HEK293T (cell line): ENCODE data around the gene AADACL4.

Source experiments
- CTCF ChIA-PET: fragments of 350-600 bp; formaldehyde crosslinking; extraction: SDS; loops from one replicate; lab custom pipeline; 2021; ENCODE audit warnings: antibody characterized with exemption, inconsistent platforms; lab: Yijun Ruan, JAX
- POLR2A ChIA-PET: fragments of 350-600 bp; formaldehyde crosslinking; extraction: SDS; loops from one replicate; lab custom pipeline; 2020; ENCODE audit warnings: antibody characterized with exemption, inconsistent platforms; lab: Yijun Ruan, JAX
- DNase-seq: peaks from one replicate; pipeline ENCODE4 v3.0.0; 2012; ENCODE audit warnings: mixed read lengths; ENCODE audit errors: extremely low spot score
- ARNT ChIP-seq: fragments of 450-650 bp; IDR thresholded peaks from 2 replicates; pipeline ENCODE4 v1.6.1; 2017; ENCODE audit warnings: mild to moderate bottlenecking
- BHLHE40 ChIP-seq: fragments of 450-650 bp; IDR thresholded peaks from 2 replicates; pipeline ENCODE4 v1.6.1; 2016; ENCODE audit warnings: mild to moderate bottlenecking, moderate library complexity, borderline replicate concordance
- CTBP1 ChIP-seq: fragments of 450-650 bp; IDR thresholded peaks from 2 replicates; pipeline ENCODE4 v1.6.1; 2016; ENCODE audit warnings: borderline replicate concordance
- ELF4 ChIP-seq: fragments of 450-650 bp; IDR thresholded peaks from 2 replicates; pipeline ENCODE4 v1.6.1; 2017; ENCODE audit warnings: antibody characterized with exemption
- FOXA1 ChIP-seq: fragments of 450-650 bp; IDR thresholded peaks from 2 replicates; pipeline ENCODE4 v1.6.1; 2016; ENCODE audit warnings: mild to moderate bottlenecking
- FOXK2 ChIP-seq: fragments of 450-650 bp; IDR thresholded peaks from 2 replicates; pipeline ENCODE4 v1.6.1; 2016; ENCODE audit warnings: mild to moderate bottlenecking
- FOXM1 ChIP-seq: fragments of 450-650 bp; IDR thresholded peaks from 2 replicates; pipeline ENCODE4 v1.6.1; 2017; ENCODE audit warnings: mild to moderate bottlenecking, borderline replicate concordance
- HDGF ChIP-seq: fragments of 450-650 bp; IDR thresholded peaks from 2 replicates; pipeline ENCODE4 v1.6.1; 2017; ENCODE audit warnings: antibody characterized with exemption, borderline replicate concordance
- L3MBTL2 ChIP-seq: fragments of 450-650 bp; conservative IDR thresholded peaks from 2 replicates; pipeline ENCODE4 v1.6.1; 2016; ENCODE audit warnings: mild to moderate bottlenecking
- LEF1 ChIP-seq: fragments of 450-650 bp; IDR thresholded peaks from 2 replicates; pipeline ENCODE4 v1.6.1; 2017; ENCODE audit warnings: mild to moderate bottlenecking, borderline replicate concordance
- NFRKB ChIP-seq: fragments of 450-650 bp; IDR thresholded peaks from 2 replicates; pipeline ENCODE4 v1.6.1; 2016; ENCODE audit warnings: mild to moderate bottlenecking, moderate library complexity
- SP1 ChIP-seq: fragments of 450-650 bp; IDR thresholded peaks from 2 replicates; pipeline ENCODE4 v1.6.1; 2017
- SUZ12 ChIP-seq: fragments of 450-650 bp; IDR thresholded peaks from 2 replicates; pipeline ENCODE4 v1.6.1; 2016; ENCODE audit warnings: mild to moderate bottlenecking
- TARDBP ChIP-seq: fragments of 450-650 bp; IDR thresholded peaks from 2 replicates; pipeline ENCODE4 v1.6.1; 2016
- ZNF384 ChIP-seq: fragments of 450-650 bp; IDR thresholded peaks from 2 replicates; pipeline ENCODE4 v1.6.1; 2016
- TF ChIP-seq, protein P1 (sequence below): fragments of 450-650 bp; IDR thresholded peaks from 2 replicates; pipeline ENCODE4 v1.6.1; 2016

The AADACL4 gene

DNA sequence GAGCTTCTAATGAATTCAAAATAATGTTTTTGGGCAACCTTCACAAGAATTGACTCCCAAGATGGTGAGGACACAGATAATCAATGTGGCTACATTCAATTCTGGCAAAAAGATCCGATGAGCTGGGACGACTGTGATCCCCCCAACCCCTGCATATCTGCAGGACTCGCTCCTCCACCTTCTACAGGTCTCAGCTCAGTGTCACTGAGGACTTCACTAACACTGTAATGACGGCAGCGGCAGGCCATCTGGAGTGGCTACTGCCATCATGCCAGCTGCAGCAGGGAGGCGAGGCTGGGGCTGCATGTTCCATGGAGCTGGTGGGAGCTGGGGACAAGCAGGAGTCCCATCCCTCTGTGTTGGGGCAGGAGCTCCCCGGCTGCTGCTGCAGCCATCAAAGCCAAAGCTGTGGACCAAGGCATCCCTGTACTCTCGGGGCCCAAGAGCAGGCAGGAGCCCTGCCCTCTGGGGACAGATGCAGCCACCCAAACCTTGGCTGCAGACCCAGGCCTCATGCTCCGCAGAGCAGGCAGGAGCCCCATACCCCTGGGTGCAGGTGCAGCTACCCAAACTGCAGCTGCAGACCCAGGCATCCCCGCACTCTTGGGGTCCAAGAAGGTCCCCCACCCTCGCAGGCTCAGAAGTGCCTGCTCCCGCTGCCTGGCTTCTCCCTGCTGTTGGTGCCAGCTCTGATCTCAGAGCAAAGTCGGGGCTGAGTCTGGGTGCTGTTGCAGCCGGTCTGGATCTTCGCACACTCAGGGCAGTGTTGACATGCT is 13.7 kb upstream of the AADACL4 start:
- TF ChIP-seq ZNF384 (no peak), ELF4 (no peak)
- ChIA-PET CTCF (interaction anchor here (1.4 kb wide), 1 partner anchor 29 kb away, joined by 4 read pairs; no protein-coding TSS in a partner anchor), POLR2A (interaction anchor here (0.9 to 1.2 kb wide), 2 partner anchors 11 to 12 kb away, joined by 4 to 5 read pairs; partner anchors contain the start of gene DHRS3)
- DNase-seq, result no peak

DNA sequence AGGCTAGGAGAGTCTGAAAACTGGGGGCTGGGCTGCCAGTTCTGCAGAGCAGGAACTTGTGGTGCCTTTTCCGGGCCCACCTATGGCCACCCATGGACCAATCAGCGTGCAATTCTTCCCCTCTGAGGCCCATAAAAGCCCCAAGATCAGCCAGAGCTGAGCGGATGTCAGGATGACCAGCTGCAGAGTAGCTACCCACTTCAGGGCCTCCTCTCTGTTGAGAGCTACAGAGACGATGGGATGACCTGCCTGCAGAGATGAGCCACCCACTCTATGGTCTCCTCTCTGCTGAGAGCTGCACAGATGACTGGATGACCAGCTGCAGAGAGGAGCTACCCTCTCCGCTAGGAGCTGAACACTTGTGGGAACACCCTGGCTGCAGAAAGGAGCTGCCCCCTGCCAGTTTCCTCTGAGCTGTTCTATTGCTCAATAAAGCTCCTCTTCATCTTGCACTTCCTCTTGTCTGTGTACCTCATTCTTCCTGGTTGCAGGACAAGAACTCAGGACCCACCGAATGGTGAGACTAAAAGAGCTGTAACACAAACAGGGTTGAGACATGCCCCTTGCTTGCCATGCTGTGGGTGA is 12.8 kb upstream of the AADACL4 start:
- TF ChIP-seq FOXM1, result no peak
- no peak for TF ChIP-seq CTBP1
- no peak for TF ChIP-seq HDGF
- no peak for TF ChIP-seq ARNT
- TF ChIP-seq LEF1, result no peak
- TF ChIP-seq FOXA1, result no peak
- TF ChIP-seq SP1, result no peak
- TF ChIP-seq ZNF384, result no peak
- TF ChIP-seq BHLHE40, result no peak
- TF ChIP-seq TARDBP, result no peak
- TF ChIP-seq NFRKB, result no peak
- TF ChIP-seq L3MBTL2, result no peak
- no peak for TF ChIP-seq ELF4
- TF ChIP-seq, protein P1, sequence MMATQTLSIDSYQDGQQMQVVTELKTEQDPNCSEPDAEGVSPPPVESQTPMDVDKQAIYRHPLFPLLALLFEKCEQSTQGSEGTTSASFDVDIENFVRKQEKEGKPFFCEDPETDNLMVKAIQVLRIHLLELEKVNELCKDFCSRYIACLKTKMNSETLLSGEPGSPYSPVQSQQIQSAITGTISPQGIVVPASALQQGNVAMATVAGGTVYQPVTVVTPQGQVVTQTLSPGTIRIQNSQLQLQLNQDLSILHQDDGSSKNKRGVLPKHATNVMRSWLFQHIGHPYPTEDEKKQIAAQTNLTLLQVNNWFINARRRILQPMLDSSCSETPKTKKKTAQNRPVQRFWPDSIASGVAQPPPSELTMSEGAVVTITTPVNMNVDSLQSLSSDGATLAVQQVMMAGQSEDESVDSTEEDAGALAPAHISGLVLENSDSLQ, result no peak
- no peak for TF ChIP-seq SUZ12
- no peak for TF ChIP-seq FOXK2
- POLR2A ChIA-PET, result interaction anchor here (0.8 to 0.9 kb wide), 2 partner anchors 12 to 722 kb away, joined by 3 to 5 read pairs; no protein-coding TSS in a partner anchor
- DNase-seq, result no peak
- CTCF ChIA-PET, result interaction anchor here (0.6 to 1.4 kb wide), 2 partner anchors 28 to 299 kb away, joined by 4 to 6 read pairs; no protein-coding TSS in a partner anchor

DNA sequence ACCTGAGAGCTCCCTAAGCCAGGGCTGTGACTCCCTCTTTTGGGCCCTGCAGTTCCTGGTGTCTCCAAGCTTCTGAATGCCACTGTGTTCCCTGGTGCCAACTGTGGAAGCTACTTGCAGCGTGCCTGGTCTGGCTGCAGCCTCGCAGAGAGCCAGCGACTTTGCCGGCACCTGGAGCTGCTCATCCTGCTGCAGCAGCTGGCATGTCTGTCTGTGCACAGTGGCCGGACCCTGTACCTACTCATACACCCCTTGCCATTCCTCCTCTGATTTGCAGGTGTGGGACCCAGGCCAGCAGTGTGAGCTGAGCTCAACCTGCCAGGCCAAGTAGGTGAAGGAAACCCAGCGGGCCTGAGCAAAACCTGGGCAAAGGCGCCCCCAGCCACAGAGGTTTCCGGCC is 12.3 kb upstream of the AADACL4 start:
- DNase-seq, result no peak
- CTCF ChIA-PET, result interaction anchor here (0.6 kb wide), 2 partner anchors 300 to 947 kb away, joined by 4 to 6 read pairs; no protein-coding TSS in a partner anchor
- POLR2A ChIA-PET, result interaction anchor here (0.8 kb wide), 1 partner anchor 722 kb away, joined by 3 read pairs; no protein-coding TSS in a partner anchor
- no peak for TF ChIP-seq ZNF384
- TF ChIP-seq CTBP1, result no peak
- TF ChIP-seq FOXA1, result no peak
- TF ChIP-seq FOXK2, result no peak
- no peak for TF ChIP-seq ELF4
- no peak for TF ChIP-seq TARDBP
- TF ChIP-seq BHLHE40, result no peak
- no peak for TF ChIP-seq FOXM1
- TF ChIP-seq ARNT, result no peak
- TF ChIP-seq HDGF, result no peak

DNA sequence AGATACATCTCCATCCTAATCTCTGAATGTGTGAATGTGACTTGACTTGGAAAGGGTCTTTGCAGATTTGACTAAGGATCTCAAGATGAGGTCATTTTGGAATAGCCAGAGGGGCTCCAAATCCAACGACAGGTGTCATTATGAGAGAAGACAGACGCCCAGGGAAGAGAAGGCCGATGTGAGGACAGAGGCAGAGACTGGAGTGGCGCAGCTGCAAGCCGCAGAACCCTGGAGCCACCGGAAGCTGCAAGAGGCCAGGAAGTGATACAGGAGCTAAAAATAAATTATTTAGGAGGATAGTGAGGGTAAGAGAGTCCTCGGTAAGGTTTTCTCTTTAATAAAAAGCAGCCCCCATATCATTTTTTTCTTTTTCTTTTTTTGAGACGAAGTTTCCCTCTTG is 9.7 kb upstream of the AADACL4 start:
- ChIA-PET POLR2A (no interaction called here), CTCF (interaction anchor here (1.2 kb wide), 1 partner anchor 156 kb away, joined by 3 read pairs; no protein-coding TSS in a partner anchor)
- no peak for DNase-seq
- no peak for TF ChIP-seq FOXK2
- TF ChIP-seq FOXA1, result no peak
- no peak for TF ChIP-seq LEF1
- no peak for TF ChIP-seq HDGF
- TF ChIP-seq FOXM1, result no peak
- TF ChIP-seq BHLHE40, result no peak
- TF ChIP-seq CTBP1, result no peak
- no peak for TF ChIP-seq SP1
- no peak for TF ChIP-seq L3MBTL2
- TF ChIP-seq, protein P1, result no peak
- TF ChIP-seq NFRKB, result no peak

DNA sequence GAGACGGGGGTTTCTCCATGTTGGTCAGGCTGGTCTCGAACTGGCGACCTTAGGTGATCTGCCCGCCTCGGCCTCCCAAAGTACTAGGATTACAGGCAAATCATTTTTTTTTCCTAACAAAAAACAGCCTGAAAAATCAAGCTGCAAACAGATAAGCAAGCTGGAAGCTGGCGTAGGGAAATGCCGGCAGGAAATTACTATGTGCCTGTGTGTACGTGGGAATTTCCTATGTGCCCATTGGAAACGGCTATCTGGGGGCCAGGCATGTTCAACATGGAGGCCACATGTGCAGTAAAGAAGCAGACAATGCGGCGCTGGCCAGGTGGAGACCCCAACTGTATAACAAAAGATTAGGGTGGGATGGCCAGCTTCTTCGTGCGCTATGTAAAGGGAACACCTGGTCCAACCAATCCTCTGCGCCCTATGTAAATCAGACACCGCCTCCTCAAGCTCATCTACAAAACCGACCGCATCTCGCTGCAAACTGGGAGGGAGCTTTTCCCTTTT is 9.1 kb upstream of the AADACL4 start:
- ChIA-PET CTCF (interaction anchor here (1.2 kb wide), 1 partner anchor 156 kb away, joined by 3 read pairs; no protein-coding TSS in a partner anchor), POLR2A (no interaction called here)
- no peak for TF ChIP-seq HDGF
- TF ChIP-seq NFRKB, result no peak
- TF ChIP-seq ZNF384, result no peak
- TF ChIP-seq LEF1, result no peak
- DNase-seq, result no peak

DNA sequence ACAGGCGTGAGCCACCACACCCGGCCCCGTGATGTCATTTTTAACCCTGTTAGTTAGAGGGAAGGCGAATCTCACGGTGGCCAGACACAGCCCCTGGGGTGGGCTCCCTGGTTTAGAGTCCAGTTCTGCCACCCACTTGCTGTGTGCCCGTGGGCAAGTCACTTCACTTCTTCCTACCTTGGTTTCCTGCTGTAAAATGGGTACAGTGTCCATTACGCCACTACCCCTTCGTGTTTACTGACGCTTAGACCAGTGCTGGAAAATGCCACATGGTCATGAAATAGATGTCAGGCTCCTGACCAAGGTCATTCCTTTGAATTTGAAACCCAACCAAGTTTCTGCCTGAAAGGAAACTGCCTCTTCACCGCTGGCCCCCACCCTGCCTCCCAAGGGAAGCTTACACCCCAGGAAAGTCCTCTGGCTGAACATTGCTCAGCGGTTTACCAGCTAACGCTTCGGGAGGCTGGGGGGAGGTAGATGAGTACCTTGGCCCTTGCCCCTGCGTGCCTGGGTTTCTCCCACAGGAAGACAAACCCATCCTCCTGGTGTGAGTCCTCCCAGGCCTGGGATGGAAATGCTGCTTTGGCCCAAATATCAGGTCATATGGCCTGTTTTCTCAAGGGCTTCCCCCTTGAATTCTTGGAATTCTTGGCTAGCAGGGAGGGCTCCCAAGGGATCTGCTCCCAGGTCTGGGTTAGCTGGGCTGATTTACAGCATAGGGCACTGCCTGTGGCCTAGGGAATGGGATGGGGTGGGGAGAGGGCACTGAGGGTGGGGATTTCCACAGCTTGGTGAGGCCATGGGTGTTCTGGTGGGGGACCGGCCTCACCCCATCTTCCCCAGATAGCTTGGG is 7.6 kb upstream of the AADACL4 start:
- DNase-seq, result no peak
- TF ChIP-seq ARNT (no peak), FOXM1 (no peak), LEF1 (no peak), CTBP1 (no peak), FOXA1 (no peak), NFRKB (no peak)
- ChIA-PET CTCF (no interaction called here), POLR2A (no interaction called here)
